Skin epidermis (tissue), 12 donors: ENCODE data around the gene COMMD9.
"Not testable (repeated sequence)": the region's sequence is repeated elsewhere in the genome, so short reads cannot be mapped to it uniquely, and the experiment has no call there.

Source experiments
- H3K27ac ChIP-seq, 21 experiments: fragments of 200-600 bp; sonication (generic) in 11 of 21; one replicate each; pipeline ENCODE4 v1.5.0; 2020; ENCODE audit warnings: mild to moderate bottlenecking in 3 of 21, inconsistent platforms in 2 of 21, moderate library complexity in 2 of 21
- H3K4me3 ChIP-seq, 7 experiments: fragments of 200-600 bp; sonication (generic) in 2 of 7; one replicate each; pipeline ENCODE4 v1.5.0; 2020; ENCODE audit warnings: inconsistent platforms in 2 of 7, mild to moderate bottlenecking in 2 of 7, moderate library complexity in 1 of 7

The COMMD9 gene

DNA sequence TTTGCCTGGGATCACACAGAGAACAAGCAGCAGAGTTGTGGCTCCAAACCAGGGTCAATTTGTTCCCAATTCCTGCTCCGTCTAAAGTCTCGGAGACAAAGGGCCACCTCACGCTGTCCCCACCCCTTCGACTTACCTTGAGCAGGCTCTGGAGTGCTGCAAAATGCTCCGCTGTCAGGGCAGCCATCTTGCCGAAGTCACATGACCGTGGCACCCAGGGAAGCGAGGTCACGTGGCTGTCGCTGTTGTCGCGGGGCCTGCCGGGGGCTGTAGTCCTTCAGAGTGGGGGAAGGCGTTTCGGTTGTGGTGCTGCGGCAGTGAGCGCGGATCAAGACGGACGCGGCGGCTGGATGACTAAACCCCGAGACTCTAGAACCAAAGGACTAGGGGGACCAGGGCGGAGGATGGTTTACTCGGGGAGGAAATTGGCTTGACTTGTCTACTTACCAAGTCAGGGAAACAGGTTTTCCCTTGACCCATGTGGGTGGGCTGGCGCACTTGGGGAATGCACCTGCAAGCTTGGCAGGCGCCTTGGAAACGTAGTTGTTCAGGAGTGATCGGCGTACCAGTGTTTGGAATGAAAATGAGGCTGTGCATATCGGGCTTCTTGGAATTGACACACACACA, at the start of gene COMMD9:
Gene COMMD9 (minus strand): TSS at position 199 of the 627 bp plus-strand sequence. CDS start 12 bp downstream, at position 187.
- peak within 1 kb of the TSS; percentile 53 to 67 (median 62) for H3K4me3 ChIP-seq
- peak within 1 kb of the TSS in 20 of 21 experiments; percentile 10 to 85 (median 66) for H3K27ac ChIP-seq

DNA sequence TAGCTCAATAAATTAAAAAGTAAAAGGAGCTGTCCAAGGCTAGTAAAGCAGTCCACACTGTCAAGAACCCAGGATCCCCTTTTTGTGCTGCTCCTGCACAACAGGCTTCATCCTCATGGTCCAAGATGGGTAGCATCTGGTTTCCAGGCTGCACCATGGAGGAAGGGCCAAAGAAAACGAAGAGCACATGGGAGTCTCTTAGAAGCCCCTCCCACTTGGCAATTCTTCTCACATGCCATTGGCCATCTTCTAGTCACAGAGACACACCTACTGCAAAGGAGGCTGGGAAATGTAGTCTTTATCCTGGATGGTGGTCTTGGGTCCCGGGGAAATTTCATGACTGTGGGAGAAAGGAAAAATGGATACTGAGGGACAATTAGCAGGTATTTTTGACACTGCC, 44.7 kb upstream of the COMMD9 start:
- no peak overlapping the region for H3K27ac ChIP-seq
- no peak overlapping the region for H3K4me3 ChIP-seq

DNA sequence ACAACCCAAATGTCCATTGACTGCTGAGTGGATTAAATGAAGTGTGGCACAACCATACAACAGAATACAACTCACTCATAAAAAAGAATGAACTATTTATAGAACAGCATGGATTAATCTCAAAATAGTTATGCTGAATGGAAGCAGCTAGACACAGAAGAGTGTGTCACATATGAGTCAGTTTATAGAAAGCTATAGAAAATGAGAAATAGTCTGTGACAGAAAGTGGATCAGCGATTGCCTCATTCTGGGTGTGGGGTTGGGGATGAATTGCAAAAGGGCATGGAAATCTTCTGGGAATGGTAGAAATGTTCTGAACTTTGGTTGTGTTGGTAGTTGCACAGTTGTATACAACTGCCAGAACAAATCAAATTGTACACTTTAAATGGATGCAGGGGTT, 44.2 kb upstream of the COMMD9 start:
- H3K27ac ChIP-seq = no peak overlapping the region
- H3K4me3 ChIP-seq = no peak overlapping the region

DNA sequence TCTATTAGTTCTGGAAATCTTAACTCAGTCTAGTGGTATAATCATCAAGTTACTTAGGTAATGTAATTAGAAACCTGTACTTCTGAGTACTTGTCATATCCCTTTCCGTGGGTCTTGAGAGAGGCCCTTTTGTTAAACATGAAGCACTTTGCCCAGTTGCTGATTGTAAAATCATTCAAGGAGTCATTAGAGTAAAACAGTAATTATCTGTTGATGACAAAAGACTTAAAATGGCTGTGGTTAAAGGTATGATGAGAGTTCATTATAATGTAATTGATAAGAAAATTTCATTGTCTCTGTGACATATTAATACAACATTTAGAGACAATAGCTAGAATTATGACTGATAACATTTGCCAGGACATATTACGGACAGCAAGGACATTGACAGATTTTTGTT, 41.2 kb upstream of the COMMD9 start:
- no peak overlapping the region for H3K27ac ChIP-seq
- no peak overlapping the region for H3K4me3 ChIP-seq

DNA sequence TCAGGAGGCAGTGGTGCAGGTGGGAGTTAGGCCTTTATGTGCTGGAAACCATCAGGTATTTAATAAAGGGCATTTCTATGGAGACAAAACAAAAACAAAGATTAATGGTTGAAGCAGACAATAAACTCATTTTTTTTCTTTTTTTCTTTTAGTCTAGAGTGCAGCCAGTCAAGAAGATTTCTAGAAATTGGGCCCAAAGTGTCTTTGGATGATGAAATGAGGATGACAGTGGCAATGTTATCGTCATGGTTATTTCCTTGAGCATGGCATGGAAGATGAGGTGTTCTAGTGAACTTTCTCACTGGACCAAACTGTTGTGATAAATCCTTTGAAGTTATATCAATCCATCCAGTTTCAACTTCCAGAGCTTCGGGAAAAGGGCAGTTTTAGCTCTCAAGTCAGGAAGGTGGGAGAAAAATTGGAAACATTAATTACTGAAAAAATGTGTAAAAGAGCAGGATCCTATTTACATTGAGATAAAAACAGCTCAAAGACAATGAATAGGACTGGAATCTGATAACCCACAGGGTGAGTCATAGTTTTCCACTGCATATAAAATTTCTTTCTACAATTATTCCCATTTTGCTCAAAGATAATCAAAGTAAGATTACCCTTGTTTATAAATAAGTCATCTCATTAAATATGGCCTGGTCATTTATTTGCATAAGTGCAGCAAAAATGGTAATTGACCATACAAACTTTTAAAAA, 39.9 kb upstream of the COMMD9 start:
- H3K27ac ChIP-seq = no peak overlapping the region
- no peak overlapping the region for H3K4me3 ChIP-seq

DNA sequence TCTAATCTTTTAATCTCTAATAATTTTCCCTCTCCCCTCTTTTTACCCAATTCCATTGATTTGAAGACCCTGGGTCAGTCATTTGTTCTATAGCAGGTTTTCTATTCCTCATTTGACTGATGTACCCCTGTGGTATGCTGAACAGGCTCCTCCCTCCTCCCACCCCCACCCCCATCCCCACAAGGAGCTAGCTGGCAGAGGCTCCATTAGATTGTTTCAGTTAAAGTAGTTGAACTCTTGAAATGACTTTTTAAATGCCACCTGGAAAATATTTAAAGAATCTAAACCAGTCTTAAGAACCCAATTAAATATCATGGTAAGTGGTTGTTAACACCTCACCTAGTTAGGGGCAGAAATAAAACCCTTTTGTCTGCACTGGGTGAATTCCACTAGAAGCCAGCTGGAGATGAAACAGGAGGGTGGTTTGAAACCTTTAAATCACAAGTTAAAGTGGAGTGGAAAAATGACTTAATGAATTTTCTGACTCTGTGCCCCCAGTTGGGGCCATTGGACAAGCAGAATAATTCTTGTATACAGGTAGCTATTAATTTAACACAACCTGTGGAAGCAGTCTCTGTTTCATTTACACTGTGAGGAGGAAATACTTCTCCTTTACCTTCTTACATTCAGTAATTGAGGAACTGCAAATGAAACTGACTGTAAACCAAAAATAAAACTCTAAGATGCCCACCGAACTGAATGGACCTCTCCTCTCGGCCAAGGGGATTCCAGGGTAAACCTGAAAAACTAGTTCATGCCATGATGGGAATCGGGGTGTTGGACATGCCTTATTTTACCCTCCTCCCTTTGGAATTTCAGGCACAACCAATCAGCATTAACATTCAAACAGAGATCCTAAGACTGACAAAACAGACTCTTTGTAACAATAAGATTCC, 37.5 kb upstream of the COMMD9 start:
- H3K27ac ChIP-seq = no peak overlapping the region
- H3K4me3 ChIP-seq = no peak overlapping the region

DNA sequence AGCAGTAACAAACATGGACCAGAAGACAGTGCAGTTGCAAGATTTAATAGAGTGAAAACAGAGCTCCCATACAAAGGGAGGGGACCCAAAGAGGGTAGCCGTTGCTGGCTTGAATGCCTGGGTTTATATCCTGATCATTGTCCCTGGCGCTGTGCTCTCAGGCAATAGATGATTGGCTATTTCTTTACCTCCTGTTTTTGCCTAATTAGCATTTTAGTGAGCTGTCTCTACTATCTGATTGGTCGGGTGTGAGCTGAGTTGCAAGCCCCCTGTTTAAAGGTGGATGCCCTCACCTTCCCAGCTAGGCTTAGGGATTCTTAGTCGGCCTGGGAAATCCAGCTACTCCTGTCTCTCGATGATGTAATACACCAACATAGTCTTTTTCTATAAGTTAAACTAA, 36.2 kb upstream of the COMMD9 start:
- not testable (repeated sequence) for H3K4me3 ChIP-seq, H3K27ac ChIP-seq

DNA sequence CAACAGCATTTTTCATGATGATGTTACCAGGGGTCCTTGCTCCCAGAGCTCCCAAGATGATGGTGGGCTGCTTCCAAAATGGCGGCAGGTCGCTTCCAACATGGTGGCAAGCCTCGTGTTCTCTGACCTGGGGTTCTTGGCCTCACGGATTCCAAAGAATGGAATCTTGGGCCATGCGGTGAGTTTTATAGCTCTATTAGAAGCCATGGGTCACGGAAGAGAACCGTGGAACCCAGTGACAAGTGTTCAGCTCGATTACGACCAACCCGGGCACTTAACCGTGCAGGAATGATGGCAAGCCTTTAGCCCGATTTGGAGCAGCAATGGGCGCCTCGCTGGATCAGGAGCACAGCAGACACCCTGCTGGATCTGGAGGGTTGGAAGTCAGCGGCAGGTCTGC, 35.7 kb upstream of the COMMD9 start:
- not testable (repeated sequence) for H3K4me3 ChIP-seq, H3K27ac ChIP-seq

DNA sequence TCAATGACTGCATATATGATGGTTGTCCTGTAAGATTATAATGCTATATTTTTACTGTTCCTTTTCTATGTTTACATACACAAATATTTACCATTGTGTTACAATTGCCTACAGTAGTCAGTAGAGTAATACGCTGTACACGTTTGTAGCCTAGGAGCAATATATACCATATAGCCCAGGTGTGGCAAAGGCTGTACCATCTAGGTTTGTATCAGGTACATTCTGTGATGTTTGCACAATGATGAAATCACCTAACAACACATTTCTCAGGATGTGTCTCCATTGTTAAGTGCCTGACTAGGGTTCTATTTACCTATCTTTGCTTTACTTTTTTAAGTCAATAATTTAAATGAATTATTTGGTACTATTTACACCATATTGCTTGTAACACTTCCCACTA, 28.8 kb upstream of the COMMD9 start:
- no peak overlapping the region for H3K4me3 ChIP-seq
- H3K27ac ChIP-seq = no peak overlapping the region

DNA sequence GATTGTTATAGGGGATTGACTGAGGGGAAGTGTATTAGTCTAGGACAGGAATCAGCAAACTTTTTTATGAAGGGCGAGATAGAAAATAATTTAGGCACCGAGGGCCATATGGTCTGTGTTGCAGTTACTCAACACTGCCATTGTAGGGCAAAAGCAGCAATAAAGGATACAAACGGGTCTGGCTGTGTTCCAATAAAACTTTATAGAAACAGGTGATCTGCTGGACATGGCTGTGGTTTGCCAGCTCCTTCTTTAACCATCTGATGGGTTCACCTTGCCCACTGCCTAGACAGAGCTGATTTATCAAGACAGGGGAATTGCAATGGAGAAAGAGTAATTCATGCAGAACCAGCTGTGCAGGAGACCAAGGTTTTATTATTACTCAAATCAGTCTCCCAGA, 26.8 kb upstream of the COMMD9 start:
- Histone ChIP-seq H3K27ac (no peak overlapping the region), H3K4me3 (no peak overlapping the region)

DNA sequence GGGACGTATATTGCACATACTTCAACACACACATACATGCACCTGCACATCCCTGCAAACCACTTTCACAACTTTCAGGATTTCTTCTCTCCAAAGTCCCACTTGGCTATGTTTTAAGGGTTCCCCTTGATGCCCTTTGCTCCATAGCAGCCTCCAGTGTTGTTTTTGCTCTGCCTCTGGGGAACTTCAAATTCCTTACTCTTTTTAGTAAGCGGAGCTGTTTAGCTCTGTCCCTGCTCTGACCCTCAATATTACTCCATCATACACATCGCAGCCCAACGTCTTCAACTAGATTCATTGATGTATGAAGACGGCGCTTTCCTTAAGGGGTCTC, 25.2 kb upstream of the COMMD9 start:
- Histone ChIP-seq H3K27ac (no peak overlapping the region), H3K4me3 (no peak overlapping the region)

DNA sequence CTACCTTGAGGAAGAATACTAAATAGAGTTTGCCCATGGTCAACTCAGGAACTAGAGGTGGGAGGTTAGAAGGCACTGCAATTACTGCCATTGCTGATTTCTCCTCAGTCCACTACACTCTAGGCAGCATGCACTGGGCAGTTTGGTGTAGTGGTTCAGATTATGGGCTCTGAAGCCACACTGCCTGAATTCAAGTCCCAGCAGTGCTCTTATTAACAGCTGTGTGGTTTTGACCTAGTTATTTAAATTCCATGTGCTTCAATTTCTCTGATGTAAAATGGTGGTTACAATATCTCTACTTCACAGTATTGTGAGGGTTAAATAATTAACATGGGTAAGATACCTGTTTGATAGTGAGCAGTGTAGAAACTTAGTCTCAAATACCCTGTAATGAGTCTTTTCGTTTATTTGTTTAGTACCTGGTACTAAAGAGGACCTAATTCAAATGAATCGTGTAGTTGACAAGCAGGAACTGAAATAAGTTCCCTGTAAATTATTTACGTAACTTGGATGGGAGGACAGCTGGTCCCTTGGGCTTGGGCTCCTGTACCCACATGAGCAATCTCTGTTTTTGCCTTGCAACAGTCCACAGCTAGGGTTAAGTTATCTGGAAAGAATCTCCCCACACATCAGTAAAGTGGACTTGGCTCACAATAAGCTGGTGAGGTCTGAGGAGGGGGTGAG, 24.7 kb upstream of the COMMD9 start:
- H3K27ac ChIP-seq = no peak overlapping the region
- H3K4me3 ChIP-seq = no peak overlapping the region

DNA sequence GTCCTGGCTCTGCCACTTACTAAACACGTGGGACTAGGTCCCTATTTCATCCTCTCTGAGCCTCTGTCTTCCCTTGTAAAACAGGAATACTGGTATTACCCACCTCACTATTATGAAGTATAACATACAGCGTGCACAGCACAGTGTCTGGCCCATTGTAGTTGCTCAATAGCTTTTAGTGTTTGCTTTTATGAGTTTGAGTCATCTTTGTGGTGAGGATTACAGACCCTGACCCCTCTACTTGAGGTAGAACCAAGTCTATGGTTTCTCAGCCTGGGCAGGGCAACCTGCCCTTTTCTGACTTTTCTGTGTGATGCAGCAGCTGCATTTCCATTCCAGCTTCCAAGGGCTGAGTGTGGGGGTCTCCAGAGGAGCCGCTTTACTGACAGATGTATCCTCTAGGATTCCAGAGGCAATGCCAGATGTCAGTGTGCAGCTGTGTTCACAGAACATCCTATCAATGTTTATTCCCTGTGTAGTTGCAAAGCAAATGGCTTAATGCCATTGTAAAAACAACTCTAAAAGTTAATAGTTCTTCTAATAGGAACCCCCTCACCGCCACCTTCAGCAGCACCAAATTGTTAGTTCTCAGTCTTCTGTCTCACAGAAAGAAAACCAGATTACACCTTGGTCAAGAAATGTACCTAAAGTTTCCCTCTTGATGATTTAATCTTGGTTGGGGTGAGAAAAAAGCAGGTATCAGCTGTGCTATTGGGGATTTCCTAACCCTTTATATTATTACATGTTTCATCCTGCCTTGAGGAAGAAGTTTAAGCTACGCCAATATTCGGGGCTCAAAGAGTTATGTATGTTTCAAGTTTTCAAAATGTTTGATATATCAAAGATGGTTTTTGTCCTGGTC, 23.6 kb upstream of the COMMD9 start:
- Histone ChIP-seq H3K27ac (no peak overlapping the region), H3K4me3 (no peak overlapping the region)

DNA sequence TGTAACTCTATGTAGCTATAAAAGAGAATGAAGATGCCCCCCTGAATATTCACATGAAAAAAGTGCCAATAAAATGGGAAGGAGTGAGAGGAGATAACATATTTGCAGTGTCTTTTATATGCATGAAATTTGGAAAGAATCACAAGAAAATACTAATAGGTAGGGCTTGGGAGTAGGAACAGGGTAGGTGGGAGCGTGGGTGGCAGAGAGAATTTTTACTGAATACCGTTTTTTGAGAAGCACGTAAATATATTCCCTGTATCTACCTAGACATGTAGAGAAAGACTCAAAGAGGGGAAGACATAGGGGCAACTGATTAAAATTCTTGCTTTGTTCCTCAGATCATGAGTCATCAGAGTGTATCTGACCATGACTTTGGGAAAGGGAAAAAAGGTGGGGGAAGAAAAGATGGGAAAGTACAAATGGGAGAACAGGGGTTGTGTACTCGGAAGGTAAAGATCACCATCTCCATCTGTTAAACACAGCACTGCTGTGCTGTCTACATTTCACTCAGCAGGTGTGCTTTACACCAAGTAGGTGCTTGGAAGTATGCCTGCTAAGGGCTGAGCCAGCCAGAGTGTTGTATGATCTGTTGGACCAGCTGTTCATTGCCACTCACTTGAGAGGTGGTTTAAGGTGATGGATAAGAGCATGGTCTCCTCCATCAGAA, 22.8 kb upstream of the COMMD9 start:
- no peak overlapping the region for H3K27ac ChIP-seq
- H3K4me3 ChIP-seq = no peak overlapping the region

DNA sequence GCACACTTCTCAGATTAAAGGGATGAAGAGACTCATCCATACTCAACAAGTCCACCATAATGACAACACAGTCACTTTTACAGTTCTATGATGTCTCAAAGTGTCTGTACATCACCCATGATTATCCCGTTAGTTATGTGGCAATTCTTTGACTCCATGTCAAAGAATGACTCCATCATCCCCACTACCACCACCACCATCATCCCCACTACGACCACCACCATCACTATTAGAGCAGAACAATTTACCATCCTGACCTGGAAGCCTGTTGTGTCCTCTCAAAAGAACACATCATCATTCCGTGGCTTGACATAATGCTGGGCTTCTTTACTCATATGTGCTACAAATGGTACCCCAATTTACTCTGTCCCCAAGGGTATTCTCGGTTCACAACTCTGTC, 20.6 kb upstream of the COMMD9 start:
- H3K4me3 ChIP-seq = no peak overlapping the region
- H3K27ac ChIP-seq = no peak overlapping the region

DNA sequence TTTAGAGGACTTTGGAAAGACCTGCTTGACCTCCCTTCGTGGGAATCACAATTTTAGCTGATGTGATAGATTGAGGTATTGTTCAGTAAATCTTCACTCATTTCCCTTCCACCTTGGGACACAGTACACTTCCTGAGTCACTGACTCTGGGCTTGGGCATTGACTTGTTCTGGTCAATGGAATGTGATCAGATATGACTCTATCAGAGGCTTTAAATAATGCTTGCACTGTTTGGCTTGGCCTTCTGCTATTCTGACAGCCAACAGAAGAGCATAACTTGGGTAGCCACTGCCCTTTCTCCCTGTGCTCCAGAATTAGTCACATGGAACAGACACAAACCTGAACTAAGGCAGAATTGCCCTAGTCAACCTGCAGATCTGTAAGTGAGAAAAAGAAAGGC, 19.4 kb upstream of the COMMD9 start:
- Histone ChIP-seq H3K27ac (no peak overlapping the region), H3K4me3 (no peak overlapping the region)

DNA sequence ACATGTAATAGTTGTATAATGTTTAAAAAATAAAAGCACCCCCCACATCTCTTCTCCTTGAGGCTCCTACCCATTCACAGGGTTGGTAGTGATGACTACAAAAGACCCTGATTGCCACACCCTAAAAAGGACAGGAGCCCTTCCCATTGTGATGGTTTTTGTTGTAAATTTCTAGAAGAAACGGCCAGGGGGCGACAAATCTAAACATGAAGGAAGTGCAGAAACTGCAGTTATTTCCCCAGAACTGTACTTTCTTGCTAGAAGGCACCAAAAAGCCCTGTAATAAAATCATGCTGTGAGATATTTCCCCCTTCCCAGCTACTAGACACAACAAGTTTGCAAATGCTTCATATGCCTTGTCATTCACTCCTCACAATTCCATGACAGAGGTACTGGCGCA, 17.7 kb upstream of the COMMD9 start:
- Histone ChIP-seq H3K27ac (no peak overlapping the region), H3K4me3 (no peak overlapping the region)

DNA sequence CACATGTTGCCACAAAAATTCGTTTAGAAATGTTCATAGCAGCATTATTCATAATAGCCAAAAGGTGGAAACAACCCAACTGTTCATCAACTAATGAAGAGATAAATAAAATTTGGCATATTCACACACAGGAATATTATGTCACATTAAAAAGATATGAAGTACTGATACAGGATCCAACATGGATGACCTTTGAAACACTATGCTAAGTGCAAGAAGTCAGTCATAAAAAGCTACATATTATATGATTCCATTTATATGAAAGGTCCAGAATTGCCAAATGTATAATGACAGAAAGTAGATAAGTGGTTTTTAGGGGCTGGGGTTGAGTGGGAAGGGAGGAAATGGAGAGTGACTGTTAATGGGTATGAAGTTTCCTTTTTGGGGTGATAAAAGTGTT, 15.8 kb upstream of the COMMD9 start:
- Histone ChIP-seq H3K4me3 (no peak overlapping the region), H3K27ac (no peak overlapping the region)

DNA sequence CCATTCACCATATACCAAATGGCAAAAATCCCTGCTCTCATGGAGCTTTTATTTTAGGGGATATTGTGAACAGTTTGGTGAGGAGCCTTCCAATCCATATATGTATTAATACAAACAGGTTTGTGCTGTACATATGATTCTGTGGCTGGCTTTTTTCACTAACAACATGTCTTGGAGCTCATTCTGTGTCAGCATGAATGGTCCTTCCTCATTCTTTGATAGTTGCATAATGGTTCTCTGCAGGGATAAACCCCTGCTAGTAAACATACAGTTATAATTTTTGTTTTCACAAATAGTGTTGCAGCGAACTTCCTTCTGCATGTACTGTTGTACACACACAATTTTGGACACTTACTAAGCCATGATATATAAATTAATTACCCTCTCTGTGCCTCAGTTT, 15.1 kb upstream of the COMMD9 start:
- Histone ChIP-seq H3K4me3 (no peak overlapping the region), H3K27ac (no peak overlapping the region)
